Measurements from ENCODE around the gene C1QB.

- TF ChIP-seq CTCF (conservative IDR thresholded peaks at IDR 0.05 in 1 of 2, IDR thresholded peaks at IDR 0.05 in 1 of 2; ENCODE audit: extremely low read depth in 1 of 2, insufficient read depth in 1 of 2, low read depth in 1 of 2, low read length in 2 of 2) (no peak), EZH2 (IDR thresholded peaks at IDR 0.05; ENCODE audit: borderline replicate concordance, low read length) (no peak)
Observed at GRCh38 chr1:22689505-22689904, 36.5 kb downstream of the C1QB start.
